Measurements from ENCODE around the gene CACNA1S. TPM values are rescaled to one million over a fixed set of nuclear protein-coding genes. Genes with fewer than 3 reads are reported as not detected.

The CACNA1S gene
- total RNA-seq, 1 experiment from 2014 or later = 0.02 TPM

DNA sequence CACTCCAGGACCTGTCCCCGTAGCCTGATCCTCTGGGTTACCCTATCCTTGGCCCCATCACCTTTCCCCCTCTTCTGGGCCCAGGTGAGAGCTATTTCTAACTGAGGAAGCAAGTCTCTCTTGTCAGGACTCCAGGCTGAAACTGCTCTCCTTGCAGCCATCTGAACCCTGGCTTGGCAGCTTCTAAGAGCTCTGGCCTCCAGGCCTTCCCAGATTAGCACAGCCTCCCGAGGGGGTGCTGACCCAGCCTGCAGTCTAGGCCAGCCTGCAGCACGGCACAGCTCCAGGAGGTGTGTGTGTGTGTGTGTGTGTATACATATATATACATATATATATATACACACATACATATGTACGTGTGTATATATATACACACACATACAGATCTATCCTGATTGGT, 17.4 kb downstream of the CACNA1S start:
- ChIA-PET CTCF (interaction anchor here (0.6 to 3.0 kb wide), 4 partner anchors 9 to 970 kb away, joined by 3 to 14 read pairs (median 7); no protein-coding TSS in a partner anchor), POLR2A (interaction anchor here (0.6 kb wide), 1 partner anchor 9 kb away, joined by 3 read pairs; no protein-coding TSS in a partner anchor)
- Mint-ChIP-seq H3K4me1 (no peaks in the 10 kb centered on the region), H3K27ac (no peak overlapping the region), H3K36me3 (no peaks in the 10 kb centered on the region), H3K4me3 (no peak overlapping the region), H3K9me3 (no peaks in the 10 kb centered on the region), H3K27me3 (ENCODE audit: low read depth) (no peaks in the 10 kb centered on the region)
- TF ChIP-seq, protein P1, sequence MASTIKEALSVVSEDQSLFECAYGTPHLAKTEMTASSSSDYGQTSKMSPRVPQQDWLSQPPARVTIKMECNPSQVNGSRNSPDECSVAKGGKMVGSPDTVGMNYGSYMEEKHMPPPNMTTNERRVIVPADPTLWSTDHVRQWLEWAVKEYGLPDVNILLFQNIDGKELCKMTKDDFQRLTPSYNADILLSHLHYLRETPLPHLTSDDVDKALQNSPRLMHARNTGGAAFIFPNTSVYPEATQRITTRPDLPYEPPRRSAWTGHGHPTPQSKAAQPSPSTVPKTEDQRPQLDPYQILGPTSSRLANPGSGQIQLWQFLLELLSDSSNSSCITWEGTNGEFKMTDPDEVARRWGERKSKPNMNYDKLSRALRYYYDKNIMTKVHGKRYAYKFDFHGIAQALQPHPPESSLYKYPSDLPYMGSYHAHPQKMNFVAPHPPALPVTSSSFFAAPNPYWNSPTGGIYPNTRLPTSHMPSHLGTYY (CRISPR knock-in tag; IDR thresholded peaks at IDR 0.05) = no peak
- TF ChIP-seq SOX15 (CRISPR knock-in tag; IDR thresholded peaks at IDR 0.05) (no peak), CBFB (CRISPR knock-in tag; IDR thresholded peaks at IDR 0.05; ENCODE audit: low read depth) (no peak), ZNF423 (CRISPR knock-in tag; IDR thresholded peaks at IDR 0.05) (no peak)
- TF ChIP-seq, protein P2, sequence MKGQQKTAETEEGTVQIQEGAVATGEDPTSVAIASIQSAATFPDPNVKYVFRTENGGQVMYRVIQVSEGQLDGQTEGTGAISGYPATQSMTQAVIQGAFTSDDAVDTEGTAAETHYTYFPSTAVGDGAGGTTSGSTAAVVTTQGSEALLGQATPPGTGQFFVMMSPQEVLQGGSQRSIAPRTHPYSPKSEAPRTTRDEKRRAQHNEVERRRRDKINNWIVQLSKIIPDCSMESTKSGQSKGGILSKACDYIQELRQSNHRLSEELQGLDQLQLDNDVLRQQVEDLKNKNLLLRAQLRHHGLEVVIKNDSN (CRISPR knock-in tag; IDR thresholded peaks at IDR 0.05) = no peak
- TF ChIP-seq, protein P3, sequence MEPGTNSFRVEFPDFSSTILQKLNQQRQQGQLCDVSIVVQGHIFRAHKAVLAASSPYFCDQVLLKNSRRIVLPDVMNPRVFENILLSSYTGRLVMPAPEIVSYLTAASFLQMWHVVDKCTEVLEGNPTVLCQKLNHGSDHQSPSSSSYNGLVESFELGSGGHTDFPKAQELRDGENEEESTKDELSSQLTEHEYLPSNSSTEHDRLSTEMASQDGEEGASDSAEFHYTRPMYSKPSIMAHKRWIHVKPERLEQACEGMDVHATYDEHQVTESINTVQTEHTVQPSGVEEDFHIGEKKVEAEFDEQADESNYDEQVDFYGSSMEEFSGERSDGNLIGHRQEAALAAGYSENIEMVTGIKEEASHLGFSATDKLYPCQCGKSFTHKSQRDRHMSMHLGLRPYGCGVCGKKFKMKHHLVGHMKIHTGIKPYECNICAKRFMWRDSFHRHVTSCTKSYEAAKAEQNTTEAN (CRISPR knock-in tag; IDR thresholded peaks at IDR 0.05) = no peak
- TF ChIP-seq, protein P4, sequence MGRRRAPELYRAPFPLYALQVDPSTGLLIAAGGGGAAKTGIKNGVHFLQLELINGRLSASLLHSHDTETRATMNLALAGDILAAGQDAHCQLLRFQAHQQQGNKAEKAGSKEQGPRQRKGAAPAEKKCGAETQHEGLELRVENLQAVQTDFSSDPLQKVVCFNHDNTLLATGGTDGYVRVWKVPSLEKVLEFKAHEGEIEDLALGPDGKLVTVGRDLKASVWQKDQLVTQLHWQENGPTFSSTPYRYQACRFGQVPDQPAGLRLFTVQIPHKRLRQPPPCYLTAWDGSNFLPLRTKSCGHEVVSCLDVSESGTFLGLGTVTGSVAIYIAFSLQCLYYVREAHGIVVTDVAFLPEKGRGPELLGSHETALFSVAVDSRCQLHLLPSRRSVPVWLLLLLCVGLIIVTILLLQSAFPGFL (CRISPR knock-in tag; IDR thresholded peaks at IDR 0.05; ENCODE audit: borderline replicate concordance) = no peak
- TF ChIP-seq, protein P5, sequence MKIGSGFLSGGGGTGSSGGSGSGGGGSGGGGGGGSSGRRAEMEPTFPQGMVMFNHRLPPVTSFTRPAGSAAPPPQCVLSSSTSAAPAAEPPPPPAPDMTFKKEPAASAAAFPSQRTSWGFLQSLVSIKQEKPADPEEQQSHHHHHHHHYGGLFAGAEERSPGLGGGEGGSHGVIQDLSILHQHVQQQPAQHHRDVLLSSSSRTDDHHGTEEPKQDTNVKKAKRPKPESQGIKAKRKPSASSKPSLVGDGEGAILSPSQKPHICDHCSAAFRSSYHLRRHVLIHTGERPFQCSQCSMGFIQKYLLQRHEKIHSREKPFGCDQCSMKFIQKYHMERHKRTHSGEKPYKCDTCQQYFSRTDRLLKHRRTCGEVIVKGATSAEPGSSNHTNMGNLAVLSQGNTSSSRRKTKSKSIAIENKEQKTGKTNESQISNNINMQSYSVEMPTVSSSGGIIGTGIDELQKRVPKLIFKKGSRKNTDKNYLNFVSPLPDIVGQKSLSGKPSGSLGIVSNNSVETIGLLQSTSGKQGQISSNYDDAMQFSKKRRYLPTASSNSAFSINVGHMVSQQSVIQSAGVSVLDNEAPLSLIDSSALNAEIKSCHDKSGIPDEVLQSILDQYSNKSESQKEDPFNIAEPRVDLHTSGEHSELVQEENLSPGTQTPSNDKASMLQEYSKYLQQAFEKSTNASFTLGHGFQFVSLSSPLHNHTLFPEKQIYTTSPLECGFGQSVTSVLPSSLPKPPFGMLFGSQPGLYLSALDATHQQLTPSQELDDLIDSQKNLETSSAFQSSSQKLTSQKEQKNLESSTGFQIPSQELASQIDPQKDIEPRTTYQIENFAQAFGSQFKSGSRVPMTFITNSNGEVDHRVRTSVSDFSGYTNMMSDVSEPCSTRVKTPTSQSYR (CRISPR knock-in tag; IDR thresholded peaks at IDR 0.05) = no peak
- ATAC-seq = no peak
- no peak for DNase-seq (ENCODE audit: low spot score)

DNA sequence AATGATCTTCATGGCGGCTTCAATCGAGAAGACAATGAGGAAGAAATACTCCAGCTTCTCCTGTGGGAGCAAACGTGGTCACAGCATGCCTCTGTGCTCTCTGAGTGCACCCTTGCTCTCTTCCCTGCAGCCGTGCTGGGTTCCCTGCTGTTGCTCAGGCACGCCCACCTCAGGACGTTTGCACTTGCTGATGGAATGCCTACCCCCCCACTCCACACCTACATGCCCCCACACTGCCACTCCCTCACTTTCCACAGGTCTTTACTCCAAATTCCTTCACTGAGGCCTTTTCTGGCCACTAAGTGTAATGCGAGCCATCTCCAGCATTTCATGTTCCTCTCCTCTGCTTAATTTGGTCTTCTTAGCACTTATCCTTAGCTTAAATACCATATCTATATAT, 18.3 kb downstream of the CACNA1S start:
- ATAC-seq (no peak), DNase-seq (ENCODE audit: low spot score) (no peak)
- Mint-ChIP-seq H3K36me3 (no peaks in the 10 kb centered on the region), H3K4me1 (peaks cover 6% of the 10 kb centered on the region; the same call in 1 of the 2 replicates), H3K27me3 (ENCODE audit: low read depth) (no peaks in the 10 kb centered on the region), H3K27ac (no peak overlapping the region), H3K4me3 (no peak overlapping the region), H3K9me3 (no peaks in the 10 kb centered on the region)
- ChIA-PET CTCF (interaction anchor here (1.0 to 3.0 kb wide), 3 partner anchors 8 to 26 kb away, joined by 3 to 14 read pairs (median 10); no protein-coding TSS in a partner anchor), POLR2A (no interaction called here)
- TF ChIP-seq ATF1 (CRISPR knock-in tag; IDR thresholded peaks at IDR 0.05) = no peak
- TF ChIP-seq SP1 (CRISPR knock-in tag; conservative IDR thresholded peaks at IDR 0.05) = no peak
- TF ChIP-seq MXD4 (CRISPR knock-in tag; IDR thresholded peaks at IDR 0.05; ENCODE audit: borderline replicate concordance) = no peak
- TF ChIP-seq, protein P6, sequence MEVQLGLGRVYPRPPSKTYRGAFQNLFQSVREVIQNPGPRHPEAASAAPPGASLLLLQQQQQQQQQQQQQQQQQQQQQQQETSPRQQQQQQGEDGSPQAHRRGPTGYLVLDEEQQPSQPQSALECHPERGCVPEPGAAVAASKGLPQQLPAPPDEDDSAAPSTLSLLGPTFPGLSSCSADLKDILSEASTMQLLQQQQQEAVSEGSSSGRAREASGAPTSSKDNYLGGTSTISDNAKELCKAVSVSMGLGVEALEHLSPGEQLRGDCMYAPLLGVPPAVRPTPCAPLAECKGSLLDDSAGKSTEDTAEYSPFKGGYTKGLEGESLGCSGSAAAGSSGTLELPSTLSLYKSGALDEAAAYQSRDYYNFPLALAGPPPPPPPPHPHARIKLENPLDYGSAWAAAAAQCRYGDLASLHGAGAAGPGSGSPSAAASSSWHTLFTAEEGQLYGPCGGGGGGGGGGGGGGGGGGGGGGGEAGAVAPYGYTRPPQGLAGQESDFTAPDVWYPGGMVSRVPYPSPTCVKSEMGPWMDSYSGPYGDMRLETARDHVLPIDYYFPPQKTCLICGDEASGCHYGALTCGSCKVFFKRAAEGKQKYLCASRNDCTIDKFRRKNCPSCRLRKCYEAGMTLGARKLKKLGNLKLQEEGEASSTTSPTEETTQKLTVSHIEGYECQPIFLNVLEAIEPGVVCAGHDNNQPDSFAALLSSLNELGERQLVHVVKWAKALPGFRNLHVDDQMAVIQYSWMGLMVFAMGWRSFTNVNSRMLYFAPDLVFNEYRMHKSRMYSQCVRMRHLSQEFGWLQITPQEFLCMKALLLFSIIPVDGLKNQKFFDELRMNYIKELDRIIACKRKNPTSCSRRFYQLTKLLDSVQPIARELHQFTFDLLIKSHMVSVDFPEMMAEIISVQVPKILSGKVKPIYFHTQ (CRISPR knock-in tag; IDR thresholded peaks at IDR 0.05) = no peak
- TF ChIP-seq SOX15 (CRISPR knock-in tag; IDR thresholded peaks at IDR 0.05) = no peak
- no peak for TF ChIP-seq ZNF138 (CRISPR knock-in tag; conservative IDR thresholded peaks at IDR 0.05)
- TF ChIP-seq, protein P7, sequence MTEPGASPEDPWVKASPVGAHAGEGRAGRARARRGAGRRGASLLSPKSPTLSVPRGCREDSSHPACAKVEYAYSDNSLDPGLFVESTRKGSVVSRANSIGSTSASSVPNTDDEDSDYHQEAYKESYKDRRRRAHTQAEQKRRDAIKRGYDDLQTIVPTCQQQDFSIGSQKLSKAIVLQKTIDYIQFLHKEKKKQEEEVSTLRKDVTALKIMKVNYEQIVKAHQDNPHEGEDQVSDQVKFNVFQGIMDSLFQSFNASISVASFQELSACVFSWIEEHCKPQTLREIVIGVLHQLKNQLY (CRISPR knock-in tag; IDR thresholded peaks at IDR 0.05) = no peak
- no peak for TF ChIP-seq TEAD4 (CRISPR knock-in tag; IDR thresholded peaks at IDR 0.05)
- TF ChIP-seq, protein P8, sequence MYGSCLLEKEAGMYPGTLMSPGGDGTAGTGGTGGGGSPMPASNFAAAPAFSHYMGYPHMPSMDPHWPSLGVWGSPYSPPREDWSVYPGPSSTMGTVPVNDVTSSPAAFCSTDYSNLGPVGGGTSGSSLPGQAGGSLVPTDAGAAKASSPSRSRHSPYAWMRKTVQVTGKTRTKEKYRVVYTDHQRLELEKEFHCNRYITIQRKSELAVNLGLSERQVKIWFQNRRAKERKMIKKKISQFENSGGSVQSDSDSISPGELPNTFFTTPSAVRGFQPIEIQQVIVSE (CRISPR knock-in tag; IDR thresholded peaks at IDR 0.05; ENCODE audit: borderline replicate concordance) = no peak
- TF ChIP-seq JUN (CRISPR knock-in tag; IDR thresholded peaks at IDR 0.05) = no peak
- TF ChIP-seq, protein P9, sequence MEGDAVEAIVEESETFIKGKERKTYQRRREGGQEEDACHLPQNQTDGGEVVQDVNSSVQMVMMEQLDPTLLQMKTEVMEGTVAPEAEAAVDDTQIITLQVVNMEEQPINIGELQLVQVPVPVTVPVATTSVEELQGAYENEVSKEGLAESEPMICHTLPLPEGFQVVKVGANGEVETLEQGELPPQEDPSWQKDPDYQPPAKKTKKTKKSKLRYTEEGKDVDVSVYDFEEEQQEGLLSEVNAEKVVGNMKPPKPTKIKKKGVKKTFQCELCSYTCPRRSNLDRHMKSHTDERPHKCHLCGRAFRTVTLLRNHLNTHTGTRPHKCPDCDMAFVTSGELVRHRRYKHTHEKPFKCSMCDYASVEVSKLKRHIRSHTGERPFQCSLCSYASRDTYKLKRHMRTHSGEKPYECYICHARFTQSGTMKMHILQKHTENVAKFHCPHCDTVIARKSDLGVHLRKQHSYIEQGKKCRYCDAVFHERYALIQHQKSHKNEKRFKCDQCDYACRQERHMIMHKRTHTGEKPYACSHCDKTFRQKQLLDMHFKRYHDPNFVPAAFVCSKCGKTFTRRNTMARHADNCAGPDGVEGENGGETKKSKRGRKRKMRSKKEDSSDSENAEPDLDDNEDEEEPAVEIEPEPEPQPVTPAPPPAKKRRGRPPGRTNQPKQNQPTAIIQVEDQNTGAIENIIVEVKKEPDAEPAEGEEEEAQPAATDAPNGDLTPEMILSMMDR (IDR thresholded peaks at IDR 0.05) = no peak
- TF ChIP-seq, protein P10, sequence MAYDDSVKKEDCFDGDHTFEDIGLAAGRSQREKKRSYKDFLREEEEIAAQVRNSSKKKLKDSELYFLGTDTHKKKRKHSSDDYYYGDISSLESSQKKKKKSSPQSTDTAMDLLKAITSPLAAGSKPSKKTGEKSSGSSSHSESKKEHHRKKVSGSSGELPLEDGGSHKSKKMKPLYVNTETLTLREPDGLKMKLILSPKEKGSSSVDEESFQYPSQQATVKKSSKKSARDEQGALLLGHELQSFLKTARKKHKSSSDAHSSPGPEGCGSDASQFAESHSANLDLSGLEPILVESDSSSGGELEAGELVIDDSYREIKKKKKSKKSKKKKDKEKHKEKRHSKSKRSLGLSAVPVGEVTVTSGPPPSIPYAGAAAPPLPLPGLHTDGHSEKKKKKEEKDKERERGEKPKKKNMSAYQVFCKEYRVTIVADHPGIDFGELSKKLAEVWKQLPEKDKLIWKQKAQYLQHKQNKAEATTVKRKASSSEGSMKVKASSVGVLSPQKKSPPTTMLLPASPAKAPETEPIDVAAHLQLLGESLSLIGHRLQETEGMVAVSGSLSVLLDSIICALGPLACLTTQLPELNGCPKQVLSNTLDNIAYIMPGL (CRISPR knock-in tag; IDR thresholded peaks at IDR 0.05) = no peak

Measured in WTC11 (cell line).